H1 (cell line): ENCODE results near the gene CERT1. TPM values are rescaled to one million over a fixed set of nuclear protein-coding genes. Genes with fewer than 3 reads are reported as not detected.

Experiments
- CTCF ChIA-PET: fragments of 300-600 bp; sonication (Branson Sonifier 250); formaldehyde crosslinking; loops from one replicate; lab custom pipeline; 2021; ENCODE audit not compliant: partially characterized antibody; lab: Charles Lee
- POLR2A ChIA-PET: fragments of 300-600 bp; sonication (Branson Sonifier 250); formaldehyde crosslinking; loops from one replicate; lab custom pipeline; 2021; ENCODE audit warnings: inconsistent platforms; ENCODE audit not compliant: partially characterized antibody; lab: Charles Lee
- DNase-seq, 2 experiments: peaks; one replicate each; pipeline versions ENCODE4 v3.0.0 to v3.0.0-alpha.2; 2010 to 2022; ENCODE audit warnings: low spot score in 2 of 2, low read depth in 1 of 2, mixed read lengths in 1 of 2
- FAIRE-seq: peaks from 2 replicates; lab custom pipeline; 2011; peaks lifted over from hg19 to GRCh38; lab: Jason Lieb, UNC
- H2AFZ ChIP-seq: 2 replicates; pipeline ENCODE4 v1.8.1; 2012; ENCODE audit warnings: low read length, inconsistent platforms
- H2AK5ac ChIP-seq: 2 replicates; pipeline ENCODE4 v1.6.1; 2013; ENCODE audit warnings: low read depth, low read length
- H2BK120ac ChIP-seq: replicated peaks from 2 replicates; pipeline ENCODE3; 2013; ENCODE audit warnings: low read depth, low read length, inconsistent platforms
- H2BK12ac ChIP-seq: 2 replicates; pipeline ENCODE4 v1.6.1; 2013; ENCODE audit warnings: low read depth, low read length
- H2BK15ac ChIP-seq: 2 replicates; pipeline ENCODE4 v1.6.1; 2013; ENCODE audit warnings: low read length
- H2BK20ac ChIP-seq: 2 replicates; pipeline ENCODE4 v1.6.1; 2013; ENCODE audit warnings: low read length
- H2BK5ac ChIP-seq: 2 replicates; pipeline ENCODE4 v1.6.1; 2013; ENCODE audit warnings: low read depth, low read length
- H3K14ac ChIP-seq: 2 replicates; pipeline ENCODE4 v1.6.1; 2013; ENCODE audit warnings: inconsistent platforms; ENCODE audit not compliant: insufficient read length
- H3K18ac ChIP-seq: 2 replicates; pipeline ENCODE4 v1.6.1; 2013; ENCODE audit warnings: low read length; ENCODE audit errors: extremely low read depth
- H3K23ac ChIP-seq: 2 replicates; pipeline ENCODE4 v1.6.1; 2013; ENCODE audit warnings: inconsistent platforms; ENCODE audit not compliant: insufficient read length
- H3K23me2 ChIP-seq: 2 replicates; pipeline ENCODE4 v1.6.1; 2013; ENCODE audit warnings: low read depth, low read length
- H3K27ac ChIP-seq: 2 replicates; pipeline ENCODE4 v1.6.1; 2011; ENCODE audit warnings: low read depth, low read length, inconsistent platforms
- H3K27me3 ChIP-seq, 4 experiments: replicated peaks in 1 of 4; 1 replicate in 1 of 4; 2 replicates in 3 of 4; pipeline versions ENCODE4 v1.6.1 to v1.8.1; 2011 to 2013; ENCODE audit warnings: low read length in 3 of 4, mild to moderate bottlenecking in 3 of 4, inconsistent platforms in 2 of 4, mixed read lengths in 2 of 4, moderate library complexity in 1 of 4; ENCODE audit not compliant: control insufficient read depth in 3 of 4, insufficient read depth in 3 of 4; ENCODE audit errors: extremely low read depth in 1 of 4
- H3K36me3 ChIP-seq, 4 experiments: 2 replicates each; pipeline versions ENCODE4 v1.6.1 to v1.8.1; 2011 to 2013; ENCODE audit warnings: mild to moderate bottlenecking in 4 of 4, low read length in 3 of 4, moderate library complexity in 2 of 4, control low read depth in 1 of 4, inconsistent platforms in 1 of 4; ENCODE audit not compliant: insufficient read depth in 4 of 4, control insufficient read depth in 2 of 4
- H3K4ac ChIP-seq: replicated peaks from 2 replicates; pipeline ENCODE3; 2013; ENCODE audit warnings: low read length, low read depth, mixed read lengths, inconsistent platforms; ENCODE audit not compliant: insufficient read length
- H3K4me1 ChIP-seq, 4 experiments: replicated peaks in 1 of 4; 1 replicate in 1 of 4; 2 replicates in 3 of 4; pipeline versions ENCODE4 v1.6.1 to v1.8.1; 2011 to 2013; ENCODE audit warnings: low read length in 3 of 4, inconsistent platforms in 2 of 4, mixed read lengths in 1 of 4; ENCODE audit not compliant: insufficient read depth in 4 of 4, control insufficient read depth in 3 of 4
- H3K4me2 ChIP-seq, 2 experiments: 2 replicates each; pipeline versions ENCODE4 v1.6.1 to v1.8.1; 2011 to 2013; ENCODE audit warnings: low read depth in 2 of 2, low read length in 2 of 2, control low read depth in 1 of 2, inconsistent platforms in 1 of 2, mild to moderate bottlenecking in 1 of 2; ENCODE audit not compliant: insufficient read depth in 1 of 2
- H3K4me3 ChIP-seq, 4 experiments: fragments of 200-600, 300-600 bp in 1 of 4; sonication (generic), shearing (Covaris generic), sonication (Bioruptor Twin) in 1 of 4; 2 replicates each; pipeline versions ENCODE4 v1.5.1 to v1.8.1; 2011 to 2016; ENCODE audit warnings: low read length in 4 of 4, low read depth in 3 of 4, control low read depth in 2 of 4, inconsistent platforms in 2 of 4, mild to moderate bottlenecking in 2 of 4, mixed read lengths in 1 of 4, moderate library complexity in 1 of 4; ENCODE audit not compliant: insufficient read depth in 2 of 4; ENCODE audit errors: extremely low read depth in 1 of 4
- H3K56ac ChIP-seq: replicated peaks from 2 replicates; pipeline ENCODE3; 2013; ENCODE audit warnings: low read depth, mild to moderate bottlenecking, mixed read lengths, low read length, inconsistent platforms; ENCODE audit not compliant: insufficient read length
- H3K79me1 ChIP-seq: 2 replicates; pipeline ENCODE4 v1.6.1; 2013; ENCODE audit warnings: low read depth, low read length, control low read depth
- H3K79me2 ChIP-seq, 2 experiments: 2 replicates each; pipeline versions ENCODE4 v1.6.1 to v1.8.1; 2012 to 2013; ENCODE audit warnings: low read length in 2 of 2, mild to moderate bottlenecking in 2 of 2, inconsistent platforms in 1 of 2; ENCODE audit not compliant: insufficient read depth in 2 of 2, control insufficient read depth in 1 of 2
- H3K9ac ChIP-seq, 4 experiments: replicated peaks in 1 of 4; 1 replicate in 1 of 4; 2 replicates in 3 of 4; pipeline versions ENCODE4 v1.6.1 to v1.8.1; 2011 to 2013; ENCODE audit warnings: low read depth in 3 of 4, low read length in 3 of 4, control low read depth in 2 of 4, mild to moderate bottlenecking in 2 of 4, moderate library complexity in 2 of 4, inconsistent platforms in 1 of 4; ENCODE audit errors: extremely low read depth in 1 of 4
- H3K9me3 ChIP-seq, 2 experiments: 2 replicates each; pipeline versions ENCODE4 v1.6.1 to v1.8.1; 2012 to 2013; ENCODE audit warnings: mild to moderate bottlenecking in 2 of 2, moderate library complexity in 2 of 2, control low read depth in 1 of 2, inconsistent platforms in 1 of 2, low read depth in 1 of 2, low read length in 1 of 2, mixed read lengths in 1 of 2; ENCODE audit not compliant: insufficient read depth in 2 of 2
- H4K20me1 ChIP-seq, 2 experiments: replicated peaks in 1 of 2; 2 replicates each; pipeline versions ENCODE3 to v1.8.1; 2011 to 2013; ENCODE audit warnings: inconsistent platforms in 2 of 2, low read length in 2 of 2, mild to moderate bottlenecking in 1 of 2; ENCODE audit not compliant: insufficient read depth in 2 of 2, control insufficient read depth in 1 of 2
- H4K5ac ChIP-seq: 2 replicates; pipeline ENCODE4 v1.6.1; 2013; ENCODE audit warnings: low read length, low read depth, mixed read lengths, inconsistent platforms; ENCODE audit not compliant: insufficient read length
- H4K8ac ChIP-seq: 2 replicates; pipeline ENCODE4 v1.8.0; 2013; ENCODE audit warnings: mild to moderate bottlenecking, moderate library complexity, low read length, inconsistent platforms; ENCODE audit not compliant: insufficient read depth; ENCODE audit errors: extremely low read depth
- H4K91ac ChIP-seq: replicated peaks from 2 replicates; pipeline ENCODE3; 2013; ENCODE audit warnings: low read length, mixed read lengths, inconsistent platforms; ENCODE audit not compliant: insufficient read length
- CBX5 ChIP-seq: fragments of 300-800, 300-1000 bp; sonication (generic); IDR thresholded peaks from 2 replicates; pipeline ENCODE4 v1.7.1; 2016; ENCODE audit warnings: antibody characterized with exemption, low read length, low read depth
- GTF2F1 ChIP-seq: IDR thresholded peaks from 2 replicates; pipeline ENCODE4 v1.6.1; 2012; ENCODE audit warnings: low read depth, low read length, improper control_type of control experiment, borderline replicate concordance
- KDM1A ChIP-seq: fragments of 200-600, 300-600 bp; sonication (generic); IDR thresholded peaks from 2 replicates; pipeline ENCODE4 v1.7.1; 2016; ENCODE audit warnings: mild to moderate bottlenecking, low read length, borderline replicate concordance
- SIX5 ChIP-seq: IDR thresholded peaks from 2 replicates; pipeline ENCODE4 v1.6.1; 2011; ENCODE audit warnings: mild to moderate bottlenecking, low read depth, low read length
- YY1 ChIP-seq: IDR thresholded peaks from 2 replicates; pipeline ENCODE4 v1.6.1; 2011; ENCODE audit warnings: low read depth, mild to moderate bottlenecking, low read length
- WGBS, 2 experiments: shearing (Covaris generic) in 1 of 2; methylation state at CpG; one replicate each; pipeline versions ENCODE4 v1.1.6 to v1.1.7; 2013 to 2015; ENCODE audit warnings: low lambda C conversion rate in 2 of 2, mixed read lengths in 2 of 2, inconsistent platforms in 1 of 2, low coverage in 1 of 2, missing lambda C conversion rate in 1 of 2; ENCODE audit not compliant: insufficient replicate concordance in 2 of 2, insufficient coverage in 1 of 2, insufficient read length in 1 of 2; ENCODE audit errors: extremely low coverage in 1 of 2, missing lambda C conversion rate in 1 of 2; 5-methylcytosine and 5-hydroxymethylcytosine counted together
- polyA plus RNA-seq, 7 experiments: library from polyadenylated mRNA; depleted of rRNA in 3 of 7; stranded (reverse) in 5 of 7; unstranded in 2 of 7; fragments of >200 nt in 5 of 7; fragments of 200-250 nt in 2 of 7; gene quantifications; 1 replicate in 5 of 7; 2 replicates in 1 of 7; 4 replicates in 1 of 7; pipeline versions ENCODE4 v1.2.1 to v1.2.3, GENCODE V29; 2011 to 2013; ENCODE audit warnings: missing spikeins in 2 of 7, mixed read lengths in 2 of 7
- total RNA-seq: library from RNA; stranded (reverse); fragmentation: NEBNext Ultra II Directional; extraction: Animal tissue kit (Norgen Biotek cat#: 25700); gene quantifications from 2 replicates; pipeline ENCODE4 v1.2.1, GENCODE V29; 2021

CERT1 gene
- total and polyA plus RNA-seq, 2 of the 8 experiments (the other 6 are each of a cell fraction or from before 2014, with no cell fraction given), result 7.8 to 55.3 TPM

- WGBS, 2 experiments, result 90% methylated on average over 1 of the region's 1 CpG; no CpG with 5 or more reads in 1 of the 2 experiments
- H3K4me1 ChIP-seq, result no peaks in the 10 kb centered on the region; a peak in 1 of 7 replicates
- DNase-seq (no peak), FAIRE-seq (no peak)
- no peak overlapping the region for H2BK5ac ChIP-seq
- H4K91ac ChIP-seq, result no peak overlapping the region
- no peak overlapping the region for H3K23ac ChIP-seq
- no peak overlapping the region for H3K18ac ChIP-seq
- H3K79me2 ChIP-seq, result peaks cover 0 to 33% of the 10 kb centered on the region in 2 experiments; a peak in 2 of 4 replicates
- no peak overlapping the region for H2AK5ac ChIP-seq
- no peak overlapping the region for H3K56ac ChIP-seq
- no peak overlapping the region for H3K9ac ChIP-seq
- no peak overlapping the region for H2AFZ ChIP-seq
- no peak overlapping the region for H2BK15ac ChIP-seq
- no peak overlapping the region for H3K4ac ChIP-seq
- no peak overlapping the region for H2BK20ac ChIP-seq
- H4K5ac ChIP-seq, result no peak overlapping the region
- H3K14ac ChIP-seq, result no peak overlapping the region
- H2BK12ac ChIP-seq, result no peak overlapping the region
- no peak overlapping the region for H3K4me2 ChIP-seq
- POLR2A ChIA-PET, result no interaction called here
- peaks cover 0 to 2% of the 10 kb centered on the region in 2 experiments for H4K20me1 ChIP-seq
- CTCF ChIA-PET, result no interaction called here
- TF ChIP-seq YY1 (no peak), KDM1A (no peak), CBX5 (no peak), SIX5 (no peak), GTF2F1 (no peak)
- no peak overlapping the region for H3K27ac ChIP-seq
- H3K9me3 ChIP-seq, result peaks cover 3 to 7% of the 10 kb centered on the region in 2 experiments; a peak in 2 of 4 replicates
- H3K23me2 ChIP-seq, result no peaks in the 10 kb centered on the region
- no peak overlapping the region for H4K8ac ChIP-seq
- H2BK120ac ChIP-seq, result no peak overlapping the region
- H3K36me3 ChIP-seq, result no peaks in the 10 kb centered on the region
- H3K4me3 ChIP-seq, result no peak overlapping the region
- peaks cover 7% of the 10 kb centered on the region for H3K79me1 ChIP-seq
- no peaks in the 10 kb centered on the region for H3K27me3 ChIP-seq
Measured at GRCh38 chr5:75519761-75520160, 8.3 kb upstream of the CERT1 start.
